GM18517 (cell line): ENCODE data around the gene NKTR.

Experiments used
- ATAC-seq: cut with Tn5 transposase; IDR thresholded peaks from one replicate; pipeline ENCODE4 v1.9.1; 2021; ENCODE audit warnings: mild to moderate bottlenecking, moderate library complexity; ENCODE audit not compliant: unreplicated experiment

Gene NKTR

DNA sequence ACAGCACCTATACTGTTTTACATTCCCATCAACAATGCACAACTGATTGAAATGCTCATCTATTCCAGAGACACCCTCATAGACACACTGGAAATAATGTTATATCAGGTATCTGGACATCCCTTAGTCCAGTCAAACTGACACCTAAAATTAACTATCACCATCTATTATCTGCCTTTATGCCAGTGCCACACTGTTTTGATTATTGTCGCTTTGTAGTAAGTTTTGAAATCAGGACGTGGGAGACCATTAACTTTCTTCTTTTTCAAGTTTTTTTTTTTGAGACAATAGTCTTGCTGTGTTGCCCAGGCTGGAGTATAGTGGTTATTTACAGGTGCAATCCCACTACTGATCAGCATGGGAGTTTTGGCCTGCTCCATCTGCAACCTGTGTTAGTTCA lies 75.4 kb downstream of the NKTR start:
- no peak for ATAC-seq

DNA sequence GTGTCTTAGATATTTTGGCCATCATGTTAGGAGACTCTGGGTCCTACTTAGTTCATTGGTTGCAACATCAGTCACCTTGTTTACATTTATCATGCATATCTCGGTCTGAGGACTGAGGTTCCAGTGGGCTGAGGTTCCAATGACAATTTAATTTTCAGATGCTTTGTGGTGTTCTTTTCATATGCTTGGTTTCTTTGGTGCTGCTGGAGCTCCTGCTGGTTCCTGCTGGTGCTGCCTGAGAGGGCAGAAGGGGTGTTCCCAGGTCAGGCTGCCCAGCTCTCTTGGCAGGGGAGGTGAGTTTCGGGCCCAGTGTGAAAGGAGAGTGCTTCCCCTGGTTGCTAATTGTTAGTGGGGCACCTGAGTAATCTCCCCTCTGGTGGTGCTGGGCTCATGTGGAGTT lies 78.0 kb downstream of the NKTR start:
- no peak for ATAC-seq

DNA sequence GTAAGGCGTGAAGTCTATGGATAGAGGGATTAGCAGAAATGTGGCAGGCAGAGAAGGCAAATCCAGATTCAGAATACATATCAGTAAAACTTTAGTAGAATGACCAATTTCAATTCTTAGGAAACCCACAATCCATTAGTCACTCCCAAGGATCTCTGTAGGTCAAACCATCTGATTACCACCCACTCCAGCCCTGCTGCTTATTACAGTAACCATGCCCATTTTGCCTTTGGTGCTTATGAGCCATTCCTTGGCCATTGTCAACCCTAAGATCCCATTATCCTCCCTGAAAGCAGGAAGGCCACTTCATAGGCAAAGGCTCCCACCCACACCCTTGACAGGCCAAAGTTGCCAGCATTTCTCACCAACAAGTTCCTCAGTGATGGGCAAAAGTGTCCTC lies 79.8 kb downstream of the NKTR start:
- no peak for ATAC-seq

- ATAC-seq = no peak
Measured at GRCh38 chr3:42680806-42681205, 80.3 kb downstream of the NKTR start.

DNA sequence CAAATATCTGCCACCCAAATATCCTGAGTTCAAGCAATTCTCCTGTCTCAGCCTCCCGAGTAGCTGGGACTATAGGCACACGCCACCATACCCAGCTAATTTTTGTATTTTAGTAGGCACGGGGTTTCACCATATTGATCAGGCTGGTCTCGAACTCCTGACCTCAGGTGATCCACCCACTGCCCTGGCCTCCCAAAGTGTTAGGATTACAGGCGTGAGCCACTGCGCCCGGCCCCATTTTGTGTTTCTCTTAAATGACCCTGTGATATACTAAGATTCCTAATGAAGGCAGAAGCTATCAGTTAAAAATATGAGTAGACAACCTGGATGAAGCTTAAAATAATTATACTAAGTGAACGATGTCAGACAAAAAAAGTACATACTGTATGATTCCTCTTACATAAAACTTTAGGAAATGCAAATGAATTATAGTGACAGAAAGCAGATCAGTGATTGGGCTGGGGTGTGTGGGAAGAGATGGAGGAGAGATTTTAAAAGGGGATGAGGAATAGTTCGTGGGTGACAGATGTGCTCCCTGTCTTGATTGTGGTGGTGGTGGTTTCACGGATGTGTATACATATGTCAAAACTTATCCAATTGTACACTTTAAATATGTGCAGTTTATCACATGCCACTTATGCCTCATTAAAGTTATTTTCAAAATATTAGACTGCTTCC lies 81.0 kb downstream of the NKTR start:
- ATAC-seq = no peak

GRCh38 chr3:42682301-42683070 lies 82.0 kb downstream of the NKTR start:
- ATAC-seq = no peak

- ATAC-seq = no peak
Measured at GRCh38 chr3:42683875-42684598, 83.6 kb downstream of the NKTR start.

DNA sequence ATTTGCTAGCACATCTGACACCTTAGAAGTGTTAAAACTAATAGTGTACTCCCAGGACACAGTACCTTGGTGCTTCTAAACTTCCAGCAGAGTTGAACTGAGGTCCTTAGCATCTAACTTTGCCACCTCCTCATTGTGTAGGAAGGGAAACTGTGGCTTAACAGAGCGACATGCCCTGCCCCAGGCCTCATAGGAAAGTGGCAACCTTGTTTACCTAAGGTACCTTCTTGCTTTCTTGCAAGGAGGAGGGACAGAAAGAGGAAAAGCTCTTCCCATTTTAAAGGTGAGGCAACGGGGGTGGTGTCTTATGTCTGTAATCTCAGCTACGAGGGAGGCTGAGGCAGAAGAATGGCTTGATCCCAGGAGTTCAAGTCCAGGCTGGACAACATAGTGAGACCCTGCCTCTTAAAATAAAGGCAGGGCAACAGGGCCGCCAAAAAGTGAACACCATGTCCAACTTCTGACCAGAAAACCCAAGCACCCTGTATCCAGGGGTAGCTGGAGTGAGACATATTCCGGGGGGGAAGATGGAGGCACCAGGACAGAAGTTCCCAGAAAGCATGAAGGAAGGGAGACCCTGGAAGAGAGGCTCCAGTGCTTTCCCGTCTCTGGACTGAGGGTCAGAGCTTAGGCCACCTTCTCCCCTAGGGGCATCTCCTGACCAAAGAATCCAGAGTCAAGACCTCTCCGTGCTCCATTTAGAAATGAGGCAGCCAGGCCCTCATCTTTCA lies 84.3 kb downstream of the NKTR start:
- ATAC-seq = no peak

DNA sequence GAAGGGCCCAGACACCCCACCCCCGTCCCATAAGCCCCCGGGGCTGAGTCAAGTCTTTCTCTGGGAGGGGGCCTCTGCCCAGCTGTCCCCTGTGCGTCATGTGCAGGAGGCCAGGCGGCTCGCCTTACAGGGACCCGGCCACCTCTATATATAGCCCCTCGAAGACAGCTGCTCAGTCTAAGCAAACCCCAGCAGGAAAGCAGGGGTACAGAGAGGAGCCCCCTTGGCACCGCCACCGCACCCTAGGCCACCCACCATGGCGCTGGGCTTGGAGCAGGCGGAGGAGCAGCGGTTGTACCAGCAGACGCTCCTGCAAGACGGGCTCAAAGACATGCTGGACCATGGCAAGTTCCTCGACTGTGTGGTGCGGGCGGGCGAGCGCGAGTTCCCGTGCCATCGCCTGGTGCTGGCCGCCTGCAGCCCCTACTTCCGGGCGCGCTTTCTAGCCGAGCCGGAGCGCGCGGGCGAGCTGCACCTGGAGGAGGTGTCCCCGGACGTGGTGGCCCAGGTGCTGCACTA lies 84.9 kb downstream of the NKTR start, which contains the start of gene KLHL40:
TSS of gene KLHL40 (plus strand) at position 175 of the 519 bp plus-strand sequence. CDS start at position 257, 82 bp downstream.
- no peak for ATAC-seq

- ATAC-seq = no peak
Measured at GRCh38 chr3:42685891-42686820, 85.7 kb downstream of the NKTR start.

- ATAC-seq = no peak
Measured at GRCh38 chr3:42686832-42687650, 86.6 kb downstream of the NKTR start.

DNA sequence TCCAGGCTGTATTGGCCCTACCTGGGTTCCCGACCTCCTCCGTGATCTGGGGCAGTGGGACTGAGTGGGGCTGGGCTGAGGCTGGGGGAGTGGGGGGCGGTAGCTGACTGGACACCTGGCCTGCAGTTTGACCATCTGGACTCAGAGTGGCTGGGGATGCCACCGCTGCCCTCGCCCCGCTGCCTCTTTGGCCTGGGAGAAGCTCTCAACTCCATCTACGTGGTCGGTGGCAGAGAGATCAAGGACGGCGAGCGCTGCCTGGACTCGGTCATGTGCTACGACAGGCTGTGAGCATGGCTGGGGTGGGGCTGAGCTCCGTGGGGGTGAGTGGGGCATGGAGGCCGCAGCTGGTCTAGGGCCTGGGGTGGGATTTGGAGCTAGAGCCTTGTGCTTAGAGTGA lies 87.5 kb downstream of the NKTR start:
- no peak for ATAC-seq

GRCh38 chr3:42688487-42689420 lies 88.3 kb downstream of the NKTR start:
- ATAC-seq = no peak

DNA sequence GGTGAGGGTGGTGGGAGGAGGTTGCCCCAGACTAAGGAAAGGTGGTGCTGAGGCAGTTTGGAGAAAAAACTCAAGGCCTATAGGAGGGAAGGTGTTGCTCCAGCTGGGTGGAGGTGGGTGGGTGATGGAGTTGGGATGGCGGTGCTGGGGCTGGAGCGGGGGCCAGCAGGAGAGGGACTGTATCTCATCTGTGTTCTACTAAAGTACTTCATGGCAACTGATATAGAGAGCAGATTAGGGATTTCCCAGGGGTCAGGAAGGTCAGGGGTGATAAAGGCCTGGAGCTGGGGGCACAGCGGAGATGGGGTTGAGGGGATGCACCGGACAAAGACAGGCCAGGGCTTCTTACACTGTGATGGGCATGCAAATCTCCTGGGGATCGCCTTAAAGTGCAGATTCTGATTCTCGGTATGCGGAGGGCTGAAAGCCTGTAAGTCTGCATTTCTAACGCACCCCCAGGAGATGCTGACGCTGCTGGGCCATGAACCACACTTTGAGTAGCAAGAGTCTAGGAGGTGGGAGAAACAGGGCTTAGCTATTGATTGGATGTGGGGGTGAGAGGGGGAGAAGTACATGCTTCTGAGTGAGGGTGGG lies 89.0 kb downstream of the NKTR start:
- ATAC-seq = no peak

GRCh38 chr3:42690191-42690590 lies 89.7 kb downstream of the NKTR start:
- ATAC-seq = no peak

DNA sequence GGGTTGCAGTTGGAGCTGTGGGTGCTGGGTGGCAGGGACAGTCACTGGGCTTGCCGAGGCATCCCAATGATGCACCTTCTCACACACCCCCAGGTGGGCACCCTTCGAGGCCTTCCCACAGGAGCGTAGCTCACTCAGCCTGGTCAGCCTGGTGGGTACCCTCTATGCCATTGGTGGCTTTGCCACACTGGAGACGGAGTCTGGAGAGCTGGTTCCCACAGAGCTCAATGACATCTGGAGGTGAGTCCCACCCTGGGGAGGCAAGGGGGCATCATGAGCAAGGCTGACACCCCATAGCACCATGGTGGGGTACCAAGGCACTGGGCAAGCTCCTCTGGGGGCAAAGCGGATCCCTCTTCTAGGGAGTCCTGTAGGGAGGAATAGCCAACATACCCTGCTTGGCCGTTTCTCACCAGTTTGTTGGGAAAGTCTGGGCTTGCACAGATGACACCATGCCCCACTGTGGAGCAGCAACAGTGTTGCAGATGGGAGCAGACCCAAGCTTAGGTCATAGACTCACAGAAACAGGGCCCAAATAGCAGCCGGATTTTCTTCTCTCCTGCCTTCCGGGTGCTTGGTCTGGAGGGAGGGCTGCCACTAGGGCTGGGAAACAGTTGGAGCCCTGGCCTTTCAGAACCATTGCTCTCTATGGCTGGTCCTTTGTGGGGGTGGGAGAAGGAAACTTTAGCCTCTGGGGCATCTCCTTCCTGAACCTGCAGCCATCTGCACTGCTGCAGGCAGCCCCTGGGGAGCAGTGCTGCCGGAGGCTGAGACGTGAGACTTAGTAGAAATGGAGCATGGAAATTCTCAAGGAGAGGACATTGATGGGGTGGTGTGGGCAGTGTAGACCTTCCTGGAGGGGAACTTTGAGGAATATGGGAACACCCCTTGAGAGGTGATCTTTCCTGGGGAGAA lies 90.5 kb downstream of the NKTR start:
- no peak for ATAC-seq
